Nucleus accumbens (tissue), 56 donors: Measurements from ENCODE around the gene MSI1.
A peak's percentile ranks its signal among the peaks of the same experiment; 100 is the strongest.

Source experiments
- DNase-seq, 56 donors: peaks; one replicate each; lab custom pipeline; 2025; lab: John Stamatoyannopoulos, UW

Gene MSI1

DNA sequence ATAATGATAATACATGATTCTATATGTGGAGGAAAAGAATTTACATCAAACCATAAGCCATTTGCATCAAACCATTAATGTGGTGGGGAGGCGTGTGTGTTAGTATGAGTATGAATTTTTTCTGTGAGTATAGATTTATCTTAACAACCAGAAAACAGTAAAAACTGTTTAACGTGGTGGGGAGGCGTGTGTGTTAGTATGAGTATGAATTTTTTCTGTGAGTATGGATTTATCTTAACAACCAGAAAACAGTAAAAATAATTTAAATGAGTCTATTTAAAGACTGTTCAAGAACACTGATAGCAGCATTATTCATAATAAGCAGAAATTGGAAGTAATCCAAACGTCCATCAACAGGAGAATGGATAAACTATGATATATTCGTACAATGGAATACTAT, 9.1 kb upstream of the MSI1 start:
- no peak for DNase-seq

DNA sequence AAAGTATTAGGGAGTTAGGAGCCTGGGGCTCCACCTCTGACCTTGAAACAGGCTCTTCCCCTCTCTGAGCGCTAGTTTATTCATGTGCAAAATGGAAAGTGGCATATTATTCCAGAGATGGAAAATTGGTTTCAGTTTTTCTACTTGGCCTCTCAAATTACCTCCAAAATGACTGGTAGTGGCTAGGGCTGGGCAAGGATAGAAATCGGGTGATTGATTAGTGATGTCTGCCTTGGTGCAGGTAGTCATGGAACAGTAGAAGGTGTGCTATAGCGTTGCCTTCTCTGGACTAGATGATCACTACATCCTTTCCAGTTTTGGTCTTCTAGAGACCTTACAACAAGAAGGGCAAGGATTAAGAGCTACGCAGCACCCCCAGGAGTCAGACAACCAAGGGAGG, 8.6 kb upstream of the MSI1 start:
- DNase-seq: no peak

DNA sequence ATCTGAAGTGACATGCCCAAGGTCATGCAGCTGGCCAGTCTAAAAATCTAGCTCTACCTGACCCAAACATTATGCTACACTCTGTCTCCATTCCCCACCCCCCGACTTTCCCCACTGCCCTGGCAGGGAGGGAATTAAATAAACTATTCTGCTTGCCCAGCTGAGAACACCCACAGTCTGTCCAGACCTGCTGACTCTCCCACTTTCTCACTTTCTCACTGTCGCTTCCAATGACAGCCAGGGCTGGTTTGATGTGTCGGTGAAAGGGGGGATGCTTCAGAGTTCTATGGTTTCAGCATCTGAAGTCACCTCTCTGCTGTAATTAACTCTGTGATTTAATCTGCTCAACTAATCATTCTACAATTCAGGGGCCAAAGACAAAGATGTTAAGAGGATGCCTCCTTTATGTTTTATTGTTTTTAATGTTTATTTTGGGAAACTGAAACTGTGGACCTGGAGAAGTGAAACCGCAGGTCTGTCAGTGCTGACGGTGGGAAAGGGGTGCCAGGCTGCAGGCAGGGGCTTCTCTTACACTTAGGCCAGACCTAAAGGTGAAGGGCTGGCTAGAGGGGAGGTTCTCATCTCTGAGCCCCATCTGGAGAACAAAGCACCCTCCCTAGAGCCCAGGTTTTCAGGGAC, 8.1 kb upstream of the MSI1 start:
- DNase-seq: no peak

DNA sequence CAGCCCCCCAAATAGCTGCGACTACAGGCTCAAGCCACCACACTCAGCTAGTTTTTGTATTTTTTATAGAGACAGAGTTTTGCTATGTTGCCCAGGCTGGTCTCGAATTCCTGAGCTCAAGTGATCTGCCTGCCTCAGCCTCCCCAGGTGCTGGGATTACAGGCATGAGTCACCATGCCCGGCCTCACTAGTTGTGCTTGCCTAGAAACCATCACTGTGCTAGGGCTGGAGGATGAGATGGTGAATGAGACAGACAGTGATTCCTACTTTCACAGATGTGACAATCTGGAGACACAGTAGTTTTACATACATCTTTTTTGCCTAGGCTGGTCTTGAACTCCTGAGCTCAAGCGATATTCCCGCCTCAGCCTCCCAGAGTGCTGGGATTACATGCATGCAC, 7.5 kb upstream of the MSI1 start:
- DNase-seq: no peak

DNA sequence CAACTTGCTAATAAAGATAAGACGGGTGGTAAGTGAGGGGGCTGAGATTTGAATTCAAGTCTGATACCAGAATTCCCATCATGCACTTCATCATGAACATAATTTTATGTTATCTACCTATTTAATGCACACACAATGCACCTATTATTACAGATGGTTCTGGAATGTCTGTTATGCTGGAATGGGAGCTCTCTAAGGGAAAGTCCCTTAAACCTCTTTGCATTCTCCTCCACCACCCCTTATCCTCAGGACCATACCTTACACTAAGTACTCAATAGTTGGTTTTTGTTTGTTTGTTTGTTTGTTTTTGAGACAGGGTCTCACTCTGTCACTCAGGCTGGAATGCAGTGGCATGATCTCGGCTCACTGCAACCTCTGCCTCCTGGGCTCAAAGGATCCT, 7.0 kb upstream of the MSI1 start:
- DNase-seq: no peak

DNA sequence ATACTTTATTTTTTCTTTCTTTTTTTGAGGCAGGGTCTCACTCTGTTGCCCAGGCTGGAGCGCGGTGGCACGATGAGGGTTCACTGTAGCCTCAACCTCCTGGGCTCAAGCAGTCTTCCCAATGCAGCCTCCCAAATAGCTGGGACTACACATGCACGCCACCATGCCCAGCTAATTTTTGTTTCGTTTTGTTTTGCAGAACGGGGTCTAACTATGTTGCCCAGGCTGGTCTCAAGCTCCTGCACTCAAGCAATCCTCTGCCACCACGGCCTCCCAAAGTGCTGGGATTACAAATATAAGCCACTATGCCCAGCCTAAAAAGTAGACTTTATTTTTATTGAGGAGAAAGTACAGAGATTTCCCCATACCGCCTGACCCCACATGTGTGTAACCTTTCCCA, 4.7 kb upstream of the MSI1 start:
- no peak for DNase-seq

DNA sequence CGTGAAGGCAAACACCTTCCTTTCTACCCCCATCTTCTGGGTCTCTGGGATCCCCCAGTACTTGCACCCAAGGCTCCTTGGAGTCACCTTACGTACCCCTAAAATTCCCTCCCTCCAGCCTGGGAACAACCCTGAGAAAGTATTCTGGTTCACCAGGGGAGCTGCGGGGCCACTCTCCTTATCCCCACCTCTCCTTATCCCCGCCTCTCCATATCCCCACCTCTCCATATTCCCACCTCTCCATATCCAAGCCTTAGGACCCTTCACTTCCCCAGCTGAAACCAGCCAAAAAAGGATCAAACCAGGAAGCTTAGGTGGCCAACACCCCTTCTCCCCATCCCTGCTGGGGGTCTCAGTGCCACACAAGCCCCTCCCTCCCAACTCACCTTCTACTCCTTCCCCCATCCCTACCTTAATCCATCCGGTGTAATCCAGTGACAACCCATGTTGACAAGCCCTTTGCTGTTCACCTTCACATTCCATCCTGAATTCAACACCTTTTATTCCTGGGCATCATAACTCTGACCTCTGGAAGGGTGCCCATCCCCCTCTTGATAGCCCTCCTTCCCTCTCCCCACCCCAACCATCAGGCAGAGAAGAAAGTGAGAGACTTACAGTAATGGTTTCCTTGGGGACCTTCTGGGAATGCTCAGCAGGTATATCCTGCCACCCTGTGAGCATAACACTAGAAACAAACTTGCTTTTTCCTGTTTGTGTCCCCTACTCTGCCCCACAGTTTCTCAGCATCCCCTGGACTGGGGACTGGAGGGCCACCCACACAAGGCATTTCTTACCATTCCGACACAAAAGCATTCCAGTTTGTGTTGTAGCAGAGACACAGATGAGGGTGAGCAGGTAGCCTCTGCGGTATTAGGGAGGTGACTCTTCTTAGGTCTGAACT, 1.6 kb upstream of the MSI1 start:
- DNase-seq: no peak

DNA sequence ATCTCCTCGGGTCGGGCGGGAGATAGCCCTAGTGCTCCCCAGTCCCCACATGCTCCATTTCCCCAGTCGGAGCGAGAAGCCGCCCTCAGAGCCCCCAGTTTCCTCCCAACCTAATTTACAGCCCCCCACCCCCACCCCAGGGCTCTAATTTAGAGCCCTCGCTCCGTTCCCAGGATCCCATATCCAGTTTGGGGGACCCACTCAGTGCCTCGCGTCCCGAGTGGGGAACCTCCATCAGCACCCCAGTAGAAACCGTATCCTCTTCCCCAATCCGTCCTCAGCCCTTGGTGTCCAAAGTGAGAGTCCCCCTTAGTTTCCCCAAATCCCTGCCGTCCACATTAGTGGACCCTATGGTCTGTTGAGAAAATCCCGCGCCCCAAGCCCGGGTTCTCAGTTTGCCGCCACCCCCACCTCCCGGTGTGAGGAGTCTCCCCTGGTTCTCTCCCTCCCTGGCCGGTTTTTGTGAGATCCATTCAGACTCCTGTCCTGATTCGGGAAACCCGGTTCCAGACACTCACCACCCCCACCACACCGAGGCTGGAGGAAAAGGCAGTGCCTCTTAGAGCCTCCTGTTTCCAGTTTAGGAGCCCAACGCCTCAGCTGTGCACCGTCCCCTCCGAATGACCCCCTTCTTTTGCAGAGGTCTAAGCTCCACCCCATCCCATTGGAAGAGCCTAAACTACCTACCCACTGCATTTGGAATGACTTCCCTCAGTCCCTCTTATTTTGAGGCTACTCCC, 809 bp upstream of the MSI1 start:
- DNase-seq: no peak

DNA sequence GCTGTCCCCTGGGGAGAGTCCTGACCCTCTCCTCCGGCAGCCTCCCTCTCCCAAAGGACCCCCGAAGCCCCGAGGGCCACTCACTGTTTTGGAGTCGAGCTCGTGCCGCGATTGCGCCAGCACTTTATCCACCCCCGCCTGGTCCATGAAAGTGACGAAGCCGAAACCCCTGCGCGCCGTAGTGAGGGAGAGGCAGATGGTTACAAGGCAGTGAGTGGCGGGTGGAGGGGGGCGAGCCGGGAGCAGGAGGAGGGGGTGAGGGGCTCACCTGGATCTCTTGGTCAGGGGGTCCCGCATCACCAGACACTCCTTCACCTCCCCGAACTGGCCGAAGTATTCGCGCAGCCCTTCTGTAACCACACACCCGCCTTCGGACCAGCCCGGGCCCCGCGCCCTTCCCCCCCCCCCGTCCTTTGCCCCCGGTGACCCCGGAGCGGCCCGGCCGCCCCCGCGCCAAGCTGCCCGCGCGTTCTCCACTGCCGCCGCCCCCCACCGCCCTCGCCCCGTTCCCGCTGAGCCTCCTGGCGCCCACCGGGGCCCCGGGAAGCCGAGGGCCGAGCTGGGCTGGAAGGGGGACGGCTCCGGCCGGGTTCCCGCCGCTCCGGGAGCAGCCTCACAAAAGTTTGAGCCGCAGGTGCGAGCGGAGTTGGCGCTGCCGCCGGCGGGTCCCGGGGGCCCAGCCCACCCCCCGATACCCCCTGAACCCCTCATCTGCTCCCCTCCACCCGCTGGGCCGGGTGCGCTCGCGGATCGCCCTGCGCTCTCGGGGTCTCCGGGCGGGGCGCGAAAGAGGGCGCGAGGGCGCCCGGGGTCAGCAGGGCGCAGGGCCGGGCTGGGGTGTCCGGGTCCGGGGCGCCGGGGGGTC, 808 bp downstream of the MSI1 start:
- peak in 4 of 56 donors; percentile 5 to 47 (median 14) for DNase-seq

DNA sequence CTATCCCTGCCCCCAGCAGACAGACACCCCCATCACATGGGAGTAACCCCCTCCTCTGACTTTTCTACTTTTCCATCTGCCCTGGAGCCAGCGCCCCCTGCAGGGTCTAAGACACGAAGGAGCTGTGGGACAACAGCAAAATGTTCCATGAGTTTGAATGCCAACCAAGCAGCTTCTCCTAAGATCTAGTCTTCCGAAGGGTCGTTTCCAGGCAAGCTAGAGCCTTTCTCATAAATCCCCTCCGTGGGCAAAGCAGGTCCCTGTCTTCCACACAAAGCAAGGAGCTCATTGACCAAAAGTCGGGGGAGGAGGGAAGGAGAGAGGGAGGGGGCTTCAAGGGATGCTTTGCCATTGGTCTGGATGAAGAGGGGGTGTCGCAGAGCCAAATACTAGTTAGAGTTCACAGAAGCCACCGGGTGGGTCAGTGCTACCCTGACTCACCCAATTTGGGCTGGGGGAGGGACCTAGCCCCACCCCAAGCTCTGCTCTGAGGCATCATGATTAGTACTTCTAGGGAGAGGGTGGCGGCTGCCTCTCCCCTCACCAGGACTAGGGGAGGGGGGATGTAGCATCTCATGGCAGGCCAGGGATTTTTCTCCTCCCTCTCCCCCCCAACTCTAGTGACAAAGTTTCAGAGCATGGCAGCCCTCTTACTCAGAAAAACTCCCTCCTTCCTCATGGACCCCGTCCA, 1.6 kb downstream of the MSI1 start:
- peak in 4 of 56 donors; percentile 7 to 20 (median 14) for DNase-seq

DNA sequence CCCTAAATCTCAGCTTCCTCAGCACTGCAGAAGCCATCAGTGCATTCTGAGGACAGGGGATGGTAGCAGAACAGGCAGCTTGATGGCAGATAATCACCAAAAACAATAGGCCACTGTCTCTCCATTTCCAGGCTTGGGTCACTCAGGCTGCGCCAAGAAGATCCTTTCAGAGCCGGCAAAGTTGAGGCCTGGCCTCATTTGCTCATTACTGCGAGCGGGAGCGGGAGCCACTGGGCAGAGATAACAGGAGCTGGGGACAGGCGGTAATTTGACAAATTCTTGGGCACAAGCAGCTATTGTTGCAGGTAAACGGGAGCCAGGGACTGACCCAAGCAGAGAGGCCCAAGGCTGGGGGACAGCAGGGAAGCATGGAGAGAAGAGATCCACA, 2.1 kb downstream of the MSI1 start:
- DNase-seq: peak in 7 of 56 donors; percentile 4 to 25 (median 10)

DNA sequence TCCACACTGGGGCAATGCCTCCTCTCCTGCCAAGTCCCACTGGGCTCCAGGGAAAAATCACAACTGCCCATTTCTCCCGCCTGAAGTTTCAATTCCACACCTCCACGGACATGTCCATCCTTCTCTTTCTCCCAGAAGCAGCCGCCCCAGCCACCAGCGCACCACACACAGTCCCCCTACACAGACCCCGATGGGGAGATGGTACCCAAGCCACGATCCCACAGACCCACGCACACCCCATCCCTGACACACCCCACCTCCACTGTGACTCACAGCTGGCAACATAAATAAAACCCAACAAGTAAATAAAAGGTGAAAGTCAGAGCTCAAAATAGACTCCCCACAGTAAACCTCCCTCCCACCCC, 2.6 kb downstream of the MSI1 start:
- DNase-seq: no peak

DNA sequence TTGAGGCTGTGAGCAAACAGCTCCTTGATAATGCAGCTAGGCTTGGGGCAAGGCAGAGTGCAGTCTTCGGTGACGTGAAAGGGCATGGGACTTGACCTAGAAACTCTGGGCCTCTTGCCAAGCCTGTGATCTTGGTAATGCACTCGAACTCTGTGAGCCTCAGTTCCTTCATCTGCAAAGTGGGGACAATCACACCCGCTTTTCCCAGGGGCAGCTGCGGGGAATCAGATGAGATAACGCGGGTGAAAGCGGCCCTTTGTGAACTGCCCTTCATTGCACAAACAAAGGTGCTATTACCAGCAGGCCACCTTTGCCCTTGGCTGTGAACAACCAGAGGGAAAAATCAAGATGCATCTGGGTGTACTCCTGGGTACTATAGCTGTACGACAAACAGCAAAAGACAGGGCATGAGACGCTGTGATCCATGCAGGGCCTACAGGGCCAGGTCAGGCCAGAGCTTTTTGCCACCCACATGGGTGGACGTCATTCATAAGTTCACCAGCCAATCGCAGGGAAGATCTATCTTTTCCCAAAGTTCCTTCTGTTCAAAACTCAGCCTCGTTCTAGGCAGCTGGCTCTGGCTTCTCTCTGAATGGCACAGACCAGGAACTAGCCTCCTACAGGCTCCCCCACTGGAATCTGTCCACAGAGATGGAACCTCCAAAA, 3.2 kb downstream of the MSI1 start:
- peak in 12 of 56 donors; percentile 5 to 53 (median 20) for DNase-seq

DNA sequence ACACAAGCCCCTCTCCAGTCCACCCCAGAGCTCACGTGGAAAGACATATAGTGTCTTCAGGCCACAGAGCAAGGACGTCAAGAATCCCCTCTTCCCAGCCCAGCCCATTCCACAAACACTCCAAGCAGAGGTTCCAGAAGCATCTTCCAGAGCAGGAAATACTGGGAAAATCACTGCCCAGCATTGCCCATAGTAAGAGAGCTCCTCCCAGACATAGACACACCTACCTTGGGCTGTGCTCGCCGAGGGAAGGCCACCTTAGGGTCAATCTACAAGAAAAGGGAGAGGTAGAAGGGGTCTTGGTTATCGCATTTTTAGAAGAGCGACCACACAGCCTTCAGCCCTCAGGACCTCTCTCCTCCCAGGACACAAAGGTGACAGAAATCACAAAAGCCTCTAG, 4.5 kb downstream of the MSI1 start:
- DNase-seq: no peak

DNA sequence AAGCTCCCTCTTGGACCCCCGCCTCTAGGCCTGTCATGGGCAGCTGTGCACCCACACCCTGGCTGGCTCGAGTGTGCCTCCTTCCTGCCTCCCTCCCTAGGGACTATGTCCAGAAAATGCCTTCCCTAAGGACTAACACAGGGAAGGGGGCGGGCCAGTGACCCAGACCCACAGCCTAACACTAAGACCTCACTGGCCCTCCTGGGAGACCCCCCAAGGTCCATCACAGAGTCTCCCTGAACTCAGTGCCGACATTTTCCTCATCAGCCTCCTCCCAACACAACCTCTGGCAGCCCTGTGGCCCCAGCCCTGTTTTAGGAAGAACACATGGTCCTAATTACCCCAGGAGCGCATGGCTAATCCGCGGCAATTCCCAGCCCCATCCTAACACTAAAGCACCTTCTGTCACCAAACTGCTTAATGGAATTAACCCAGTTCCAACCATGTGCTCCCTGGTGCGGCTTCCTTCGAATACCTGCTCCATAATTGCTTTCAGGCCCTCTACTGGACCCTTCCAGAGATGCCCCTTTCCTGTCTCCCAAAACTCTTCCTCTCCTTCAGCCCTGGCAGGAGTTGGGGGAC, 5.6 kb downstream of the MSI1 start:
- DNase-seq: no peak

DNA sequence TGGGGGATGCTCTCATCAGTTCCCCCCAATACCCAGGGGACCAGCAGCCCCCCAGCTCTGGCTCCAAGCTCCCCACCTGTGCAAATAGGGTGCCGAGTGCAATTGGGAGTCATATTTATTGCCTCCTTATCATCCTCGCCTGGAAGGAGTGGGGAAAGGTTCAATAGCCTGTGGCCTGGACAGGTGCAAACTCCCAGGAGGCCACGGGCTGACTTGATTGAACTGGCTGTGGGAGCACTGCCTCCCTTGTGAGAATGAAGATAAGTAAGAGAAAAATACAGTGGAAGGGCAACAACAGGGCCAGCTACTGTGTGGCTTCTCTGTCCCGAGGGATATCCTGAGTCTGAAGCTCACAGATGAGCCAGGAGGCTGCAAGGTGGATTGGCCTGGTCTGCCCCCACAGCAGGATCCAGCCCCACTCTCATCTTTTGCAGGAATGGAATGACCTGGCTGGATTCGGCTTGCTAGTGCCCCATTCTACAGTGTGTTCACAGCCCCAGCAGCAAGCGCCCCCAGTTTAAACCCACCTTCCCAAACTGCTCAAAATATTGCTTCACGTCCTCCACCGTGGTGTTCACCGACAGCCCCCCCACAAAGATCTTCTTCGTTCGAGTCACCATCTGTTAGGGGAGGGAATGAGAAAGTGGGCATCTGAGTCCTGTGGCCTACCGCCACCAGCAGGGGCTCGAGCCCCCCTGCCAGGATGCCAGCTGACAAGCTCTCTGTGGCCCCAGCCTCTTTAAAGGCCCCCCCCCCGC, 6.3 kb downstream of the MSI1 start:
- DNase-seq: no peak

DNA sequence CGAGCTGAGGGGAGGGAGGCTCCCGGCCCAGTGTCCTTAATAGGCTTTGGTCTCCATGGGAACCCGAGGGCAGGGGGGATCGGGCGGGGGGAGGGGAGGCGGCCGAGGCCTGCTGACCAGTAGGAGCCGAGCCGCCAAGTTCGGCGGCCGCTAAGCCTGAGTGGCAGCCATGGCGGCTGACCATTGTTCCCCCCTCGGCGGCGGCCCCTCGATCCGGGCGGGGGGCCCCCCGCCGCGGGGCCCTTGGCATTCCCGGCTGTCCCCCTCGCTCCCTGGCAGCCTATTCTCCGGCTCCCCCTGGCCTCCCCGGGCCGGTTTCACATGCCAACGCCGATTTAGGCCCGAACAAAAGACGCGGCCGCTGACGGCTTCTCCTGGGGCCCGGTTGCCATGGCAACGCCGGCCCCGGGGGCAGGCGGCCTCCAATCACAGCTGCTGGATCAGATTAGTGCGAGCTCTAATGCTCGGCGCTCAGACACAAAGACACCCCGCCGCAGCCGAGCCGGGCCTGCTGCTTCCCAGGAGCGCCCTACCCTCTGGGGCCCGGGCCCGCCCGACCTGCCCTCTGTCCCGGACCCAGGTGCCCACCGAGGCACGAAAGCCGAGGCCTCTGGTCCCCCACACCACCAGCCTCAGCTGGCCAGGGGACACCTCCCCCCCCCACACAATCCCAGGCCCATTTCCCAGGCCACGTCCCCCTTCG, 7.3 kb downstream of the MSI1 start:
- DNase-seq: peak in 55 of 56 donors; percentile 22 to 93 (median 75)

DNA sequence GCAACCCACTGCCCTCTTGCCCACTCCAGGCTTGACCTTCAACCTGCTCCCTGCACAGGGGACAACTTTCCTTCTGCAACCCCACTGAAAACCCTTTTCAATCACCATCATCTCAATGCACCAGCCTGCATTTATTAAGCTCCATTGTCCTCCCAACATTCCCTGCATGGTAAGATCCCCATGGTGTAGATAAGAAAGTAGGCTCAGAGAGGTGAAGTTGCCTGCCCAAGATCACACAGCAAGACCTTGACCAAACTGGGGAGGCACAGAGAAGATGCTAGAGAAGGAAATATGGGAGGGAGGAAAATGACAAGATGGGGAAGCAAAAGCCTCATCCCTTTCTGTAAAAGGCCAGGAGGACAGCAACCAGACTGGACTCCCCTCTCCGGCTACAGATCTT, 9.8 kb downstream of the MSI1 start:
- DNase-seq: no peak
